Spleen (tissue), 7 donors: Measurements from ENCODE around the gene MLF2.

Experiments
- POLR2A ChIP-seq, 3 donors: fragments of 450-650 bp; IDR thresholded peaks; one replicate each; pipeline ENCODE4 v1.5.1; 2017; ENCODE audit warnings: antibody characterized with exemption in 3 of 3, mild to moderate bottlenecking in 1 of 3
- POLR2AphosphoS5 ChIP-seq, 3 donors: sonication (generic); formaldehyde crosslinking; IDR thresholded peaks; one replicate each; pipeline ENCODE4 v1.5.1; 2017; ENCODE audit warnings: antibody characterized with exemption in 3 of 3
- TF ChIP-seq, protein P1 (sequence below), 11 experiments: fragments of 200-600 bp in 7 of 11; fragments of 450-650 bp in 4 of 11; sonication (generic) in 4 of 11; IDR thresholded peaks in 8 of 11; conservative IDR thresholded peaks in 3 of 11; 1 replicate in 7 of 11; 2 replicates in 4 of 11; pipeline versions ENCODE4 v1.4.0 to v1.8.0; 2016 to 2021; ENCODE audit warnings: antibody characterized with exemption in 11 of 11, inconsistent platforms in 4 of 11, mild to moderate bottlenecking in 1 of 11
- donor health status: DM: no; HTN: no; CAD: no; lungs with moderate emphysema.
- donor health status: DM: no; HTN: no; CAD: no.
- donor health status: DM: no; HTN: no; CAD: no.

DNA sequence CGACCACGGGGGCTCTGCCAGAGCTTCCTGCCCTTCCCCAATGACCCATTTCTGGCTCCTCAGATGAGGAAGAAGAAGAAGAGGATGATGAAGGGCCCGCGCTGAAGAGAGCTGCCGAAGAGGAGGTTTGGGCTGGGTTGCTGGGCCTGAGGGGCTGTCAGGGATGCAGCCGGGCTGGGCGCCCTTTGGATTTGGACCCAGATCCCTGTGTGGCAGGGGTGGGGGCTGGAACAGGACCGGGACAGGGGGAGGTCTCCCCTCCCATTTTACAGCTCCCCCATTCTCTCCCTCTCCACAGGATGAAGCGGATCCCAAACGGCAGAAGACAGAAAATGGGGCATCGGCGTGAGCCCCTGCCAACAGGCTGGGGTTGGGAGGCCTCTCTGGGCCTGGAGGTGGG lies 17.2 kb upstream of the MLF2 start:
- TF ChIP-seq, protein P1, sequence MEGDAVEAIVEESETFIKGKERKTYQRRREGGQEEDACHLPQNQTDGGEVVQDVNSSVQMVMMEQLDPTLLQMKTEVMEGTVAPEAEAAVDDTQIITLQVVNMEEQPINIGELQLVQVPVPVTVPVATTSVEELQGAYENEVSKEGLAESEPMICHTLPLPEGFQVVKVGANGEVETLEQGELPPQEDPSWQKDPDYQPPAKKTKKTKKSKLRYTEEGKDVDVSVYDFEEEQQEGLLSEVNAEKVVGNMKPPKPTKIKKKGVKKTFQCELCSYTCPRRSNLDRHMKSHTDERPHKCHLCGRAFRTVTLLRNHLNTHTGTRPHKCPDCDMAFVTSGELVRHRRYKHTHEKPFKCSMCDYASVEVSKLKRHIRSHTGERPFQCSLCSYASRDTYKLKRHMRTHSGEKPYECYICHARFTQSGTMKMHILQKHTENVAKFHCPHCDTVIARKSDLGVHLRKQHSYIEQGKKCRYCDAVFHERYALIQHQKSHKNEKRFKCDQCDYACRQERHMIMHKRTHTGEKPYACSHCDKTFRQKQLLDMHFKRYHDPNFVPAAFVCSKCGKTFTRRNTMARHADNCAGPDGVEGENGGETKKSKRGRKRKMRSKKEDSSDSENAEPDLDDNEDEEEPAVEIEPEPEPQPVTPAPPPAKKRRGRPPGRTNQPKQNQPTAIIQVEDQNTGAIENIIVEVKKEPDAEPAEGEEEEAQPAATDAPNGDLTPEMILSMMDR (IDR thresholded peaks at IDR 0.05 in 8 of 11, conservative IDR thresholded peaks at IDR 0.05 in 3 of 11), result no peak
- TF ChIP-seq POLR2AphosphoS5 (IDR thresholded peaks at IDR 0.05) (no peak), POLR2A (IDR thresholded peaks at IDR 0.05) (no peak)
